ENCODE measurements around the gene CD44.
A peak's percentile ranks its signal among the peaks of the same experiment; 100 is the strongest.
"Not testable (repeated sequence)": the region's sequence is repeated elsewhere in the genome, so short reads cannot be mapped to it uniquely, and the experiment has no call there.

CD44 gene

DNA sequence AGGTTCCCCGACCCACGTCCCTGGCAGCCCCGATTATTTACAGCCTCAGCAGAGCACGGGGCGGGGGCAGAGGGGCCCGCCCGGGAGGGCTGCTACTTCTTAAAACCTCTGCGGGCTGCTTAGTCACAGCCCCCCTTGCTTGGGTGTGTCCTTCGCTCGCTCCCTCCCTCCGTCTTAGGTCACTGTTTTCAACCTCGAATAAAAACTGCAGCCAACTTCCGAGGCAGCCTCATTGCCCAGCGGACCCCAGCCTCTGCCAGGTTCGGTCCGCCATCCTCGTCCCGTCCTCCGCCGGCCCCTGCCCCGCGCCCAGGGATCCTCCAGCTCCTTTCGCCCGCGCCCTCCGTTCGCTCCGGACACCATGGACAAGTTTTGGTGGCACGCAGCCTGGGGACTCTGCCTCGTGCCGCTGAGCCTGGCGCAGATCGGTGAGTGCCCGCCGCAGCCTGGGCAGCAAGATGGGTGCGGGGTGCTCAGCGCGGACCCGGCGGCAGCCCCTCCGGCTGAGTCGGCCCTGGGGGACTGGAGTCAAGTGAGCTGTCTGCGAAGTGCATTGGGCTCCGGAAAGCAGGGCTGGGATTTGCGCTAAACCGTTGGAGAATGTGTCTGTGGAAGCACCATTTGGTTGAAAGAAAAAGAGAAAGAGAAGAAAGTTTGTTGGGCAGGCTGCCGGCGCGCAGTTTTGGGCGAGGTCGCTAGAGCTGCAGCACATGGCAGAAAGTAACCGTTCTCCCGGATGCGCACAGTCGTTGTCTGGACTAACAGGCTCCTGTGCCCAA, at the start of gene CD44:
Gene CD44 (plus strand): TSS at position 229 of the 779 bp plus-strand sequence. CDS start 133 bp downstream, at position 362.
- ATAC-seq: peak; percentile 85 to 86

DNA sequence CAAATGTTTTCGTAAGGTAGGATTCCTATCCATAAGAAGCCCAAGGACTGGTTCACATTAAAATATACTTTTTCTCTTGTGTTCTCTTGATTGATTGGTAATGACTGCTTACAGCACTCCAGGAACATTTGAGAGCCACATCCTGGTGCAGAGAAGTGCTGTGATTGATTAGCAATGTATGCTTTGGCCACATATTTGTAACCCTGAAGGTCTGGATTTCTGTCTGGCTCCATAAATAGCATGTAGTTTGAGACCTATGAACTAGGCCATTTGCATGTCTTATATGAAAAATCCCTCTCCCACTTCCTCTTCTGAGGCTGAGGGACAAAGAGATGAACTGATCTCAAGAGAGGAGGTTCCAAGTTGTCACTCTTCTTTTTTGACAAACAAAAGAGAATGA, 49.3 kb upstream of the CD44 start:
- no peak for ATAC-seq

DNA sequence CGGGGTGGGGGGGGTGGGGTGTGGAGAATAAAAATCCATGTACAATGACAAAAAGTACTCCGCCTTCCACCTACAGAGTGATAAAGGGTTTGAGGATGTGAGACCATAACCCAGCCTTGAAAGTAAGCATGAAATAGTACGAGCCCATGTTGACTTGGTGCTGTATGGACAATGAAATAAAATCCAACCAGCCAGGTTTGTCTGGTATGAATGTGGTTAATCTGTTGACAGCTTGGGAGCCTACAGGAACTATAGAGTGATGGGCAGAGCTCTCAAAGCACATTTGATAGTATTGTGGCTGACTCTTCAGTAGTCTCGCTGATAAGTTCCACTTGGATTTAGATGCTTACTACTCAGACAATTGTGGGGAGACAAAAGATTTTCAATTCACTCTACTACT, 48.8 kb upstream of the CD44 start:
- no peak for ATAC-seq

DNA sequence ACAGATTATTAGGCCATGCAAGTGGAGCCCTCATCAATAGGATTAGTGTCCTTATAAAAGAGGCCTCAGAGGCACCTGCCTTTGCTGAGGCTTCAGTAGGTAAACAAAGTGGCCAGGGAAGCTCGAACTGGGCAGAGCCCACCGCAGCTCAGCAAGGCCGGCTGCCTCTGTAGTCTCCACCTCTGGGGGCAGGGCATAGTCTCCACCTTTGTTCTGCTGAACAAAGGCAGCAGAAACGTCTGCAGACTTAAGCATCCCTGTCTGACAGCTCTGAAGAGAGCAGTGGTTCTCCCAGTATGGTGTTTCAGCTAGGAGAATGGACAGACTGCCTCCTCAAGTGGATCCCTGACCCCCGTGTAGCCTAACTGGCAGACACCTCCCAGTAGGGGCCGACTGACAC, 48.0 kb upstream of the CD44 start:
- ATAC-seq: not testable (repeated sequence)

DNA sequence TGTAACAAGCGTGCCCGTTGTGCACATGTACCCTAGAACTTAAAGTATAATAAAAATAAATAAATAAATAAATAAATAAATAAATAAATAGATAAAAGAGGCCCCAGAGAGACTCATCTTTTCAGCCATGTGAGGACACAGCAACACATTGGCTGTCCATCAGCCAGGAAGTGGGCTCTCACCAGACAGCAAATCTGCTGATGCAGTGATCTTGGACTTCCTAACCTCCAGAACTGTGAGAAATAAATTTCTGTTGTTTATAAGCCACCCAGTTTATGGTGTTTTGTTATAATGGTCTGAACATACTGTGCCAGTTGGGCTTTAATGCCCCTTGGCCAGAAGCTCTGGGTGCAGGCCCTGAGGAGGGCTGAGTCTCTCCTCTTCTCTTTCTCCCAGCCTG, 42.2 kb upstream of the CD44 start:
- ATAC-seq: no peak

DNA sequence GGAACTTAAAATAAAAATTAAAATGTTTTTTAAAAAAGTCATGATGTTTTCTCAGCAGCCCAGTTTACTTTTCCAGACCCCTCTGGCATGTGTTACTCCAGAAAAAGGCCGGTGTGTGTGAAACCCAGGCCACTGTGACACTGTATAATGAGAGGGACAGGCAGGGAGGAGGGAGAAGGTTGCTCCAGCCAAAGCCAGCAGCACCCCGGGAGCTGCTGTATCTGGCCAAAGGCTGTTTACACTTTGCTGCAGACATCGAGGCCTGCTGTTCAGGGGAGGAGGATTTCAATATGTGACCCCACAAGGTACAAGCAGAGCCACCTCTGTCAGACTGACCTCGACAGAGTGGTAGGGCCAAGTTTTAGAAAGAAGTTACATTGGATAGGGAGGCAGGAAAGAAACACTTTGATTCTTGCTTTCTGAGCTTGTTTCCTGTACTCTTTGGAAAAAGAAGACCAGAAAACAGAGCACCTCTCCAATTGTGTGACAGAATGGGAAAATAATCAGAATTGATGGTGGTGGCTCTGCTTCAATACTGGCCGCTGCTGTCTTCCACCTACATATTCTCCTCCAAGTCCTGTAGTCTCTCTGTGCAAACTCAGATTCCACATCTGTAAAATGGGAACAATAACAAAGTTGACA, 41.0 kb upstream of the CD44 start:
- no peak for ATAC-seq

DNA sequence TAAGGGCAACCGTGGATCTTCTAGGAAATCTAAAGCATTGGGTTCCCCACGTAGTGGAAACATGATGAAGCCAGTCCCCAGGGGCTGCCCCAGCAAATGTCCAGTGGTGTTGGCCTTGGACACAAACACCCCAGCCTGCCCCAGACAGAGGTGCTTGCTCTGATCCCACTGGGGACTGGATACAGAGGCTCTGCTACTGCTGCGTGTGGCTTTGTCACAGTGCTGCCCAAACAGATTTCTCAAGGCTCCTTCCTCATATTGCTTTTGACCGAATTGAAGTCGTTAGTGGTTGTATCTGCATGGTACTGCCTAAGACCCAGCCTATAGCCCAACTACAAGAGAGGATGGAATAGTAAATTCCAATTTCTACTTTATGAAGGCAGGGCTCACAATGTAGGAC, 40.1 kb upstream of the CD44 start:
- ATAC-seq: no peak

DNA sequence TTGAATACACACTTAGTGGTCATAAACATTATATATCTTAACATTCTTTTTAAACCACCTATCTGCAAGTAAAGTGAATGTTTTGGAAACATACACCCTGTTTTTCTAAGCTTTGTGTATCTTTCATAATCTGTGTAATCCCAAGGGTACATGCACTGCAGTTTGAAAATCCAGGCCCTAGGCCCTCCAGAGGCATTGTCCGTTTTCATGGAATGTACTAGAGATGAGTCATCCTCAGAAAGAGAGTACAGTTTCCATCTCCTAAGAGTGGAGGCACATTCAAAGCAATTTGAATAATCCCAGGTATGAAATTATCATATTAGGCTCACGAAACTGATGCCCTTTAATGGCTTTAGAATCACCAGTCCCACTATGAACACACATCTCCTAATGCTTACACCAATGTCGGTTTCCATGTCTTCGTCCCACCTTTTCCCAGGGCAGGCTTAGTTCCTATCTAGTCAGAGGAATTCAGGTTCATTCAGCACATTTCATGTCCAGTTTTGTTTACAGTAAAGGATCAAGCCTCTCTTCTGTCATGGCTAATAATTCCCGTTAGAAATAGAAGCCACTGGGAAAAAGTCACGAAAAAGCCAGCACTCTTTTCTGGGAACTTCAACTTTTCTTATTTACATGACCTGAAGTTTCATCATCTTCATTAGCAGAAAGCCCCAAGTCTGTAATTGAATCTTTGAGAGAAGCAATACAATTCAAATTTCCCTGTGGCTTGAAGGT, 39.5 kb upstream of the CD44 start:
- ATAC-seq: no peak

DNA sequence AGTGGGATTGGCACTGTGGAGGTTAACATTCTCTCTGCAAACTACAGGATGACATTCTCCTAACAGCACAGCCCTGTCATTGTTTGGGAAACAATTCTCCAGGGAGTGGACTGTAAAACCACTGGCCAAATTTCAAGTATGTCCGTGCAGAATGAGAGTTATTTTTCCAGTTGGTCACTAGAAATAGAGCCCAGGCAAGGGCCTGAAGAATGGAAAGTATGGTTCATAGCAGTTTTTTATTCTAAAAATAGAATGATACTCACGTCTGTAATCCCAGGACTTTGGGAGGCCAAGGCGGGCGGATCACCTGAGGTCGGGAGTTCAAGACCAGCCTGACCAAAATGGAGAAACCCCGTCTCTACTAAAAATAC, 39.0 kb upstream of the CD44 start:
- ATAC-seq: no peak

DNA sequence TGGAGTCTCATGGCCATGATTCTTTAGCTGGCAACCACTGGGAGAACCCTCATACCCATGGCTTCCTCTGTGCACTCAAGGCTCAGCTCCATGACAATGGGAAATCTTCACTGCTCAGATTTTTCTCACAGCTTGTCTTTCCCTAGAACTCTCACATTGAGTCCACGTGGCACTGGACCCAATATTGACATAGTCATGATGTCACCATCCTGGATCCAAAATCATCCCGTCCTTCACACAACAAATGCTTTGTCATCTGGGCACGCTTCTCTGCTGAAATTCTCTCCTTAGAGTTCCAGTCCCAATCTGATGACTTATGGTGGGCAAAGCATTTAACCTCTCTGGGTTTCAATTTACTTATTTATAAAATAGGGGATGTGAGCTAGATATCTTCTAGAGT, 37.7 kb upstream of the CD44 start:
- no peak for ATAC-seq

DNA sequence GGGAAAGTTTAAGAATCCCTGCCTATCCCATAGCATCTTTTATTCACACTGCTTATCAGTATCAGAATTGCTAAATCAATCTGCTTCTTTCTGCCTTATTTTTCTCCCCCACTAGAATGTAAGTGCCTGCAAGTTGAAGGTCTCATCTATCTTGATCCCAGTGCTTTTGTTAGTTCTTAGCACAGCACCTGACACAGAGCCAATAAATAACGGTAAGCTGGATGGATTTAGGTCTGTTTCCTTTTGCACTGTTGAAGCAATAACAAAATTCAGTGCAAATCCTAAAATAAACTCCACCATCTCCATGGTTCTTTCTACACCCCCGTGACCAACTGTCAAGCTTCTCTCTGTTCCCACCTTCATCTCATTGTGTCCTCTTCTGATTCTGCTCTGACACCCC, 36.7 kb upstream of the CD44 start:
- no peak for ATAC-seq

DNA sequence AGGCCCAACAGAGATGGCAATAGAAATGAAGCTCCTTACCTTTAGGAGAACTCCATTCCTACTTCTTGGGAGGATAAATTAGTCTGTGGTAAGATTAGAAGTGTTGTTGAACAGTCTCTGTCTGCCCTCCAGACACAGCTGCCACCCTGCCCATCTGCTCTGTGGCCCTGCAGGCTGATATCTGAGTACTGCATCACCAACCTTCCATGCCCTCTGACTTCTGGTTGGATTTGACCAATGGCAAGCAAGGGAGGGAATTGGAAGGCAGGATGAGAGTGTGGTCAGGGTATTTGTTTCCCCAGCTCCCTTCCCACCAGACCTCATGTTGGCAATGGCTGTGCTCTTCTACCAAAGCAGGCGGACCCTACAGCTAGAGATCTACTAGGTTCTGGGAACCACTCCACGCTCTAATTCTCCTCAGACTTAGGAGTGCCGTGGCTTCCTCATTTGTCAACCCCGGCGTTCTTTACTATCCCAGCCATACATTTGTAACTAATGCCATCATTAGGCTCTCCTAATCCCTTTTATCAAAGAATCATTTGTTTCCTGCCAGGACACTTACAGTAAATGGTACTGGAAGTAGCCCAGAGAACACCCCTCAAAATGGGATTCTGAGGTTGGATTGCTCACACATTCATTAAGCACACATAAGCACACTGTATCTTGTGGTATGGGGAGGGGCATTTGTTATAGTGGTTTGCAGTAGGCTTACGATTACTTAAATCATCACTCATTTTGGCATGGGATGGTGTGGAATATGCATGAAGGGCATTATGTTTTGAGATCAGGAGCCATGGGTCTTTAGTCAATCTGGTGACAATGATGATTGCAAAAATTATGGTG, 35.4 kb upstream of the CD44 start:
- no peak for ATAC-seq

DNA sequence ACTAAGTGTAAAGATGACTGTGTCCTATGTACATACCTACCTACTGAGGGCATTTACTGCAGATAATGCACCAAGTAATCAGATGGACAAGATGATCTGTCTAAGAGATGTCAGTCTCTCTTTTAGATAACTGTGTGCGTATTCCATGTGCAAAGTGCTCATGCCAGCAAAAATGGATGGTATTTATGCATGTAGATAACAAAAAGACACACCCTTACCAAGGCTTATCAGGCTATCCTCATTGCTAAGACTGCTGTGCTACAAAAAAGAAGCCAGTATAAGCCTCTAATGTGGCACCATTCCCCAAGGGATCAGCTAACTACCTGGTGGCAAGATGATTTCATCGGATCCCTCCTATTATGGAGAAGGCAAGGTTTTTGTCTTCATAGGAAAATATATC, 34.3 kb upstream of the CD44 start:
- no peak for ATAC-seq

DNA sequence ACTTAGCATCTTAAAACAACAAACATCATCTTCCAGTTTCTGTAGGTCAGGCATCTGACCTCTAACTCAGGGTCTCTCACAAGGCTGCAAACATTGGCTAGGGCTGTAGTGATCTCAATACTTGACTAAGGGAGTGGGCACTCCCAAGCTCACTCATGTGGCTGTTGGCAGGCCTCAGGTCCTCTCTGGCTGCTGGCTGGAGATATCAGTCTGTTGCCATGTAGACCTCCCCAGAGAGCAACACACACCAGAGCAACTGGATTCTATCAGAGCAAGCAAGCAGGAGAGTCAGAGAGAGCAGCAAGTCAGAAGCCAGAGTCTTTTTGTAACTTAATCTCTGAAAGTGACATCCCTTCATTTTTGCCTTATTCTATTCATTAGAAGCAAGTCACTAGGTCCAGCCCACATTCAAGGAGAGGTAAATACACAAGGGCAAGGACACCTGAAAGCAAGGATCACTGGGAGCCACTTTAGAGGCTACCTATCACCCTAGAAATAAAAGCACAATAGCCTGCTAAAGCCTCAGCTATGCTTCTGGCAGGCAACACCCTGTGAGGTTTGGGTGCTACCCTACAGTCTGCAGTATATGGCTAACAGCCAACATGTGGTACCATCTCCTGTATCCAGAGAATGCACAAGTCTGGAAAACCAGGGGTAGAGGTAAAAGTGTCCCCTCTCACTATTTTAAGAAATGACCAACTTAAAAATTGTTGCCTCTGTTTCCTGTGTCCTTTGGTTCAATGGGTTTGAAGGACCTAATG, 33.5 kb upstream of the CD44 start:
- ATAC-seq: no peak

DNA sequence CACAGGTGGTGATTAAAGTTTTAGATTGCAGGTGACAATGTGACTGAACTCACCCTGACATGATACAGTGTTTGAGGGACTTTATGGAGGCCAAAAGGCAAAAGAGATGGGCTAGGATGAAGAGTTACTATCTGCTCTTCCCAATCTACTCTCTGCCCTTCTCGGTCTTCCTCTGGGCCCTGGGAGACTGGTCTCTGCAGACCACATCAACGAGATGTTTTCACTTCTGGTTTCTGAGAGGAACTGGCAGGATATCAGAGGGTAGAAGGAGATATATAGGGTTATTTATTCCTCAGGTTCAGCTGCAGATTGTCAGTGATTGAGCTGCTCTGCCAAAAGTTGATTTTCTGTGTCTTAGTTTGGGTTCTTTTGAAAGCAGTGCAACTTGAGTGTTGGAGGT, 32.4 kb upstream of the CD44 start:
- peak; percentile 20 to 49 for ATAC-seq

DNA sequence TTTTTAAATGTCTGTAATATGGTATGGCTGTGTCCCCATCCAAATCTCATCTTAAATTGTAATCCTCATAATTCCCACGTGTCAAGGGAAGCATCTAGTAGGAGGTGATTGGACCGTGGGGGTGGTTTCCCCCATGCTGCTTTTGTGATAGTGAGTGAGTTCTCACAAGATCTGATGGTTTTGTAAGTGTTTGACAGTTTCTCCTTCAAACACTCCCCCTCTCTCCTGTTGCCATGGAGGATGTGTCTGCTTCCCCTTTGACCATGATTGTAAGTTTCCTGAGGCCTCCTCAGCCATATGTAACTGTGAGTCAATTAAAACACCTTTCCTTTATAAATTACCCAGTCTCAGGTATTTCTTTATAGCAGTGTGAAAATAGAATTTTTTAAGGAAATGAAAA, 31.1 kb upstream of the CD44 start:
- peak in 1 of 2 donors; percentile 27 for ATAC-seq

DNA sequence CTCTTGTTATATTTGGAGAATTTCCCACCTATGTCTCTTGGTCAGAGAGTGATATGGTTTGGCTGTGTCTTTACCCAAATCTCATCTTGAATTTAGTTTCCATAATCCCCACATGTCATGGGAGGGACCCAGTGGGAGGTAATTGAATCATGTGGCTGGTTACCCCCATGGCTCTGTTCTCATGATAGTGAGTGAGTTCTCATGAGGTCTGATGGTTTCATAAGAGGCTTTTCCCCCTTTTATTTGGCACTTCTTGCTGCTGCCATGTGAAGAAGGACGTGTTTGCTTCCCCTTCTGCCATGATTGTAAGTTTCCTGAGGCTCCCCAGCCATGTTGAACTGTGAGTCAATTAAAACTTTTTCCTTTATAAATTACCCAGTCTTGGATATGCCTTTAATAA, 30.6 kb upstream of the CD44 start:
- ATAC-seq: not testable (repeated sequence)

DNA sequence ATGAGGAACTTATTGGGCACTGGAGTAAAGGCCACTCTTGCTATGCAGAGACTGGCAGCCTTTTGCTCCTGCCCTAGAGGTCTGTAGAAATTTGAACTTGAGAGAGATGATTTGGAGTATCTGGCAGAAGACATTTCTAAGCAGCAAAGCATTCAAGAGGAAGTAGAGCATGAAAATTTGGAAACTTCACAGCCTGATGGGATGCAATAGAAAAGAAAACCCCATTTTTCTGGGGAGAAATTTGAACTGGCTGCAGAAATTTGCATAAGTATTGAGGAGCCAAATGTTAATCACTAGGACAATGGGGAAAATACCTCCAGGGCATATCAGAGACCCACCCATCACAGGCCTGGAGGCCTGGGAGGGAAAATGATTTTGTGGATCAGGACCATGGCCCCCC, 29.9 kb upstream of the CD44 start:
- ATAC-seq: no peak

DNA sequence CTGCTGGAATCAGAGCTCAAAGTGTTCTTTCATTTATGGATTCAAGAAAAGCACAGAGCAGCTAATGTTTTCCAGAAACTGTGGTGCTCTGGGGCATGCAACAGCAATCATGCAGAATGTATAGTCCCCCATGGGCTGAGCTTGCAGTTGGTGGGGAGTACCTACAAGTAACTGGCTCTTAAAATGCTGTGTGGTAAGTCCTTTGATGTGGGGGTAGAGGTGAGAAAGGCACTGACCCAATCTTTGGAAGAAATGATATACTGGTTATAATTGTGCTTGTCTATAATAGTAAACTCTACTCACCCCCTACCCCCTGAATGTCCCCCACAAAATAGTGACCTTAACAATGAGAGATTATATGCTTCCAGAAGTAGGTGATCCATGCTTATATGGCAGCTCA, 29.1 kb upstream of the CD44 start:
- ATAC-seq: no peak

DNA sequence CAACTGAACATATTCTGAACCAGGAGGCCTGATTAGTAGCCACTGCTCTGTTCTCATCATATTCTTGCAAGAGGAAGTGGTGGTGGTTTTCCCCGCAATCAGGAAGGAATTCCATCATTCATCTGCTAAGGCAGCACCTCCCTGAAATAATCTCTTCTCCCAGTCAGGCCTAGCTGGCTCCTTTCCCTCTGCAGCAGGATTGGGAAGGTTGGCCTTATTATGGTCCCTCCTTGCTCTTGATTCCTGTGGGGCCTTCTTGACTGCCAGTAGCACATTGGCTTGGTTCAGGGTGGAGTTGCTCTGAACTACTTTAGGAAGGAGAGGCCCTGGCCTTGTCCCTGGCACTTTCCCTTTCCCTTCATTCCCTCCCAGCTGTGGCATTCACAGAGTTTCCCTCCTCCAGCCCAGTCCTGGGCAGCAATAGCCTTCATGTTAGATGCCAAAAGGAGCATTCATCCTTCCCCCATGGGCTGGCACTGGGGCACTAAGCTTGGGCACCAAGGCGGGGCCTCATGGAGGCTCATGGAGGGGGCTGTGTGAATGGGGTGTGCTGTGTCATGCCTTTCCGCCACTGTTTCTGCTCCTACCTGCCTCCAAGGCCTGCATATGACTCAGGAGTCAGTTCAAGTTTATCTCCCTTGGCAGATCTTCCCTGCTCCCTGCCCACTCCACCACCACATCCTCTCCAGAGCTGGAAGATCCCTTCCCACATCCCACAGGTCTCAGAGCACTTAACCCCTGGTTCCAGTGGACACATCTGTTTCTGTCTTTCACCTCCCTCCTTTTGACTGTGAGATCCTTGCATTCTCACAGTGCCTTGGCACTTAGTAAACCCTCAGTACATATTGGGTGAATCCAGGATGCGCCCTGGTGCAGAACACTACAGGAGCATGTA, 27.6 kb upstream of the CD44 start:
- no peak for ATAC-seq

All from activated CD4-positive, CD25-positive, alpha-beta regulatory T cell treated with anti-CD3 and anti-CD28 coated beads, Interleukin-2, amount 50 U/mL, for 24 hours (primary cell).